Neural cell (in vitro differentiated cells): ENCODE measurements around the gene ZNF277. TPM values are rescaled to one million over a fixed set of nuclear protein-coding genes. Genes with fewer than 3 reads are reported as not detected.

Experiments
- H2AFZ ChIP-seq: fragments of 200-600, 300-800 bp; sonication (generic), shearing (Covaris generic); 2 replicates; pipeline ENCODE4 v1.6.0; 2014; ENCODE audit warnings: low read depth, mild to moderate bottlenecking, antibody characterized with exemption, low read length, moderate library complexity
- H3F3A ChIP-seq: fragments of 200-600 bp; shearing (Covaris generic); 2 replicates; pipeline ENCODE4 v1.6.1; 2016; ENCODE audit warnings: mild to moderate bottlenecking, moderate library complexity, mixed read lengths, antibody characterized with exemption, low read length; ENCODE audit not compliant: insufficient read depth, poor library complexity, severe bottlenecking
- H3K27ac ChIP-seq: fragments of 200-600, 300-800 bp; sonication (generic), shearing (Covaris generic); 2 replicates; pipeline ENCODE4 v1.5.1; 2014; ENCODE audit warnings: mild to moderate bottlenecking, low read length, moderate library complexity
- H3K27me3 ChIP-seq: fragments of 300-800, 200-600 bp; sonication (generic), shearing (Covaris generic); 2 replicates; pipeline ENCODE4 v1.6.0; 2014; ENCODE audit warnings: mild to moderate bottlenecking, low read depth, low read length, moderate library complexity; ENCODE audit not compliant: insufficient read depth
- H3K36me3 ChIP-seq: fragments of 300-800, 200-600 bp; sonication (generic), shearing (Covaris generic); 2 replicates; pipeline ENCODE4 v1.5.1; 2014; ENCODE audit warnings: mild to moderate bottlenecking, antibody characterized with exemption, low read length, moderate library complexity; ENCODE audit not compliant: insufficient read depth
- H3K4me2 ChIP-seq: fragments of 300-800, 200-600 bp; sonication (generic), shearing (Covaris generic); 2 replicates; pipeline ENCODE4 v1.6.0; 2014; ENCODE audit warnings: mild to moderate bottlenecking, low read length
- H3K4me3 ChIP-seq: fragments of 300-800, 200-600 bp; sonication (generic), shearing (Covaris generic); 2 replicates; pipeline ENCODE4 v1.5.1; 2014; ENCODE audit warnings: mild to moderate bottlenecking, low read length, moderate library complexity
- H3K79me2 ChIP-seq: fragments of 200-600 bp; shearing (Covaris generic); replicated peaks from 2 replicates; pipeline ENCODE4 v1.6.0; 2014; ENCODE audit warnings: mild to moderate bottlenecking, low read length, moderate library complexity; ENCODE audit not compliant: insufficient read depth
- H3K9ac ChIP-seq: fragments of 300-800, 200-600 bp; sonication (generic), shearing (Covaris generic); 2 replicates; pipeline ENCODE4 v1.6.1; 2016; ENCODE audit warnings: mild to moderate bottlenecking, low read length, mixed read lengths
- H3K9me2 ChIP-seq: fragments of 200-600 bp; shearing (Covaris generic); 2 replicates; pipeline ENCODE4 v1.6.1; 2016; ENCODE audit warnings: mild to moderate bottlenecking, low read length, mixed read lengths; ENCODE audit not compliant: insufficient read depth
- H3K9me3 ChIP-seq: fragments of 200-600, 300-800 bp; sonication (generic), shearing (Covaris generic); 2 replicates; pipeline ENCODE4 v1.6.1; 2016; ENCODE audit warnings: mild to moderate bottlenecking, mixed run types, low read length, moderate library complexity, mixed read lengths
- H4K20me1 ChIP-seq: fragments of 200-600 bp; shearing (Covaris generic); 2 replicates; pipeline ENCODE4 v1.6.1; 2016; ENCODE audit warnings: mild to moderate bottlenecking, mixed run types; ENCODE audit not compliant: insufficient read depth
- EP300 ChIP-seq: fragments of 450-650 bp; conservative IDR thresholded peaks from 2 replicates; pipeline ENCODE4 v1.6.1; 2014; ENCODE audit warnings: antibody characterized with exemption, mild to moderate bottlenecking, moderate library complexity; ENCODE audit not compliant: poor library complexity, severe bottlenecking
- EZH2 ChIP-seq: fragments of 200-600, 300-800 bp; shearing (Covaris generic), sonication (generic); IDR thresholded peaks from 2 replicates; pipeline ENCODE4 v1.6.1; 2014; ENCODE audit warnings: antibody characterized with exemption, low read length, borderline replicate concordance, mild to moderate bottlenecking; ENCODE audit not compliant: insufficient read depth, poor library complexity, severe bottlenecking
- MXI1 ChIP-seq: fragments of 450-650 bp; conservative IDR thresholded peaks from 2 replicates; pipeline ENCODE4 v1.6.1; 2014; ENCODE audit warnings: antibody characterized with exemption, mild to moderate bottlenecking; ENCODE audit not compliant: poor library complexity, severe bottlenecking
- POLR2AphosphoS5 ChIP-seq: IDR thresholded peaks from 2 replicates; pipeline ENCODE4 v1.6.1; 2012
- RAD21 ChIP-seq: fragments of 450-650 bp; conservative IDR thresholded peaks from 2 replicates; pipeline ENCODE4 v1.6.1; 2014; ENCODE audit warnings: antibody characterized with exemption, mild to moderate bottlenecking, moderate library complexity
- REST ChIP-seq: IDR thresholded peaks from 2 replicates; pipeline ENCODE4 v1.6.1; 2012; ENCODE audit warnings: borderline replicate concordance
- SMC3 ChIP-seq: fragments of 450-650 bp; conservative IDR thresholded peaks from 2 replicates; pipeline ENCODE4 v1.6.1; 2014; ENCODE audit warnings: antibody characterized with exemption, mild to moderate bottlenecking, moderate library complexity; ENCODE audit not compliant: poor library complexity
- TAF1 ChIP-seq: IDR thresholded peaks from 2 replicates; pipeline ENCODE4 v1.6.1; 2012; ENCODE audit warnings: low read depth
- polyA plus RNA-seq: library from polyadenylated mRNA; depleted of rRNA; stranded (reverse); fragments of >200 nt; gene quantifications from 2 replicates; pipeline ENCODE4 v1.2.3, GENCODE V29; 2014
- TF ChIP-seq, protein P1 (sequence below): fragments of 450-650 bp; IDR thresholded peaks from 2 replicates; pipeline ENCODE4 v1.5.1; 2014; ENCODE audit warnings: antibody characterized with exemption, mild to moderate bottlenecking, moderate library complexity; ENCODE audit not compliant: poor library complexity, severe bottlenecking

ZNF277 gene
- polyA plus RNA-seq, 1 donor from 2014 or later: 30.0 TPM

GRCh38 chr7:112168915-112169314 is 37.6 kb upstream of the ZNF277 start:
- no peak overlapping the region for H2AFZ ChIP-seq
- H4K20me1 ChIP-seq: no peaks in the 10 kb centered on the region
- H3K36me3 ChIP-seq: no peaks in the 10 kb centered on the region
- no peaks in the 10 kb centered on the region for H3K9me3 ChIP-seq
- H3K4me2 ChIP-seq: no peak overlapping the region
- peaks cover under 1% of the 10 kb centered on the region for H3K79me2 ChIP-seq
- no peak overlapping the region for H3K9ac ChIP-seq
- TF ChIP-seq MXI1: no peak
- no peak for TF ChIP-seq SMC3
- TF ChIP-seq TAF1: no peak
- H3K27me3 ChIP-seq: no peaks in the 10 kb centered on the region
- no peaks in the 10 kb centered on the region for H3F3A ChIP-seq
- no peaks in the 10 kb centered on the region for H3K9me2 ChIP-seq
- no peak overlapping the region for H3K4me3 ChIP-seq
- no peak overlapping the region for H3K27ac ChIP-seq

- Histone ChIP-seq H3K9me3 (no peaks in the 10 kb centered on the region), H3K27me3 (no peaks in the 10 kb centered on the region), H4K20me1 (no peaks in the 10 kb centered on the region), H3K79me2 (no peaks in the 10 kb centered on the region), H3K4me3 (no peak overlapping the region), H3K36me3 (no peaks in the 10 kb centered on the region), H2AFZ (no peak overlapping the region), H3F3A (no peaks in the 10 kb centered on the region), H3K4me2 (no peak overlapping the region), H3K9ac (no peak overlapping the region), H3K9me2 (no peaks in the 10 kb centered on the region), H3K27ac (no peak overlapping the region)
- no peak for TF ChIP-seq POLR2AphosphoS5
- TF ChIP-seq SMC3: no peak
Observed at GRCh38 chr7:112171673-112172072, 34.8 kb upstream of the ZNF277 start.

DNA sequence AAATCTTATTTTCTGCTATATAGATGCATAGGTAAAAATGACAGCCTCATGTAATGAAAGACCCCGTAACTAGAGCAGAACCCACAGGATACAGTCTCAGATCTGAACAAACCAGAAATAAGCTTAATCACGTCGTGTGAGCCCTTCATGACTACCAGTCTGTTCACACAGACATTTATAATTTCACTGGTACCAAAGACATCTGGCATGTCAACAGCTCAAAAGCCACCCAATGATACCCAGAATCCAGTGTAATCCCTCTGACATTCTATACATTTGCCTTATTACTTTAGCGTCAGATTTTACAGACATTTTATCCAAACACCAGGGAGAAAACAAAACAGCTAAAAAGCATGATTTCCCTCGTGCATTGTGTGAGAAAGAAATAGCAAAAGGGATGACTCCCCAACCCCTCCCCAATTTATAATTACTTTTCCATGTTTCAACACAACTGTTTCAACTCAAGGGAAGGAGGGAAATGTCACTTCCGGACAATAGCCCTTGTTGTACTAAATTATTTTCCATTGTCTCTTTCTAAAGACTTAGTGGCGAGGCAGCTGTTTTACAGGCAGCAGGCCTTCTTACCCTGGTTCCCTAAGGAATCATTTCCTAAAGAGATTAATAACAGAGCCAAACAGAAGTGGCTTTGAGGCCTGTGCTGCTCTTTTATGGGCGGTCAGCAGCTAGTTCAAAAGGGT is 33.5 kb upstream of the ZNF277 start:
- H3K27me3 ChIP-seq: no peaks in the 10 kb centered on the region
- H3K9me3 ChIP-seq: no peaks in the 10 kb centered on the region
- H3K79me2 ChIP-seq: no peaks in the 10 kb centered on the region
- H3K27ac ChIP-seq: no peak overlapping the region
- no peaks in the 10 kb centered on the region for H3K36me3 ChIP-seq
- no peaks in the 10 kb centered on the region for H3F3A ChIP-seq
- H4K20me1 ChIP-seq: no peaks in the 10 kb centered on the region
- no peak overlapping the region for H3K9ac ChIP-seq
- TF ChIP-seq POLR2AphosphoS5: no peak
- no peak for TF ChIP-seq TAF1
- TF ChIP-seq, protein P1, sequence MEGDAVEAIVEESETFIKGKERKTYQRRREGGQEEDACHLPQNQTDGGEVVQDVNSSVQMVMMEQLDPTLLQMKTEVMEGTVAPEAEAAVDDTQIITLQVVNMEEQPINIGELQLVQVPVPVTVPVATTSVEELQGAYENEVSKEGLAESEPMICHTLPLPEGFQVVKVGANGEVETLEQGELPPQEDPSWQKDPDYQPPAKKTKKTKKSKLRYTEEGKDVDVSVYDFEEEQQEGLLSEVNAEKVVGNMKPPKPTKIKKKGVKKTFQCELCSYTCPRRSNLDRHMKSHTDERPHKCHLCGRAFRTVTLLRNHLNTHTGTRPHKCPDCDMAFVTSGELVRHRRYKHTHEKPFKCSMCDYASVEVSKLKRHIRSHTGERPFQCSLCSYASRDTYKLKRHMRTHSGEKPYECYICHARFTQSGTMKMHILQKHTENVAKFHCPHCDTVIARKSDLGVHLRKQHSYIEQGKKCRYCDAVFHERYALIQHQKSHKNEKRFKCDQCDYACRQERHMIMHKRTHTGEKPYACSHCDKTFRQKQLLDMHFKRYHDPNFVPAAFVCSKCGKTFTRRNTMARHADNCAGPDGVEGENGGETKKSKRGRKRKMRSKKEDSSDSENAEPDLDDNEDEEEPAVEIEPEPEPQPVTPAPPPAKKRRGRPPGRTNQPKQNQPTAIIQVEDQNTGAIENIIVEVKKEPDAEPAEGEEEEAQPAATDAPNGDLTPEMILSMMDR: no peak
- TF ChIP-seq MXI1: no peak
- TF ChIP-seq EZH2: no peak
- no peak for TF ChIP-seq EP300
- TF ChIP-seq SMC3: no peak
- no peak for TF ChIP-seq REST
- no peak for TF ChIP-seq RAD21
- H3K9me2 ChIP-seq: no peaks in the 10 kb centered on the region
- no peak overlapping the region for H3K4me2 ChIP-seq
- H3K4me3 ChIP-seq: no peak overlapping the region
- no peak overlapping the region for H2AFZ ChIP-seq
